Uterus (tissue), 4 donors: ENCODE data around the gene MSI2. TPM values are rescaled to one million over a fixed set of nuclear protein-coding genes. Genes with fewer than 3 reads are reported as not detected.

Experiments
- DNase-seq, 2 donors: peaks; one replicate each; pipeline ENCODE4 v3.0.0-alpha.2; 2019 to 2020
- H3K27ac ChIP-seq, 2 donors: fragments of 200-600 bp; sonication (generic); 1 replicate in 1 of 2; 2 replicates in 1 of 2; pipeline ENCODE4 v1.5.1; 2016 to 2018
- H3K27me3 ChIP-seq, 2 donors: fragments of 200-600 bp; sonication (generic); one replicate each; pipeline ENCODE4 v1.5.1; 2018 to 2019; ENCODE audit warnings: control low read depth in 1 of 2
- H3K36me3 ChIP-seq, 2 donors: fragments of 200-600 bp; sonication (generic); one replicate each; pipeline ENCODE4 v1.5.1; 2019; ENCODE audit warnings: control low read depth in 1 of 2
- H3K4me1 ChIP-seq, 2 donors: fragments of 200-600 bp; sonication (generic); one replicate each; pipeline ENCODE4 v1.5.1; 2018 to 2019; ENCODE audit warnings: control low read depth in 1 of 2
- H3K4me3 ChIP-seq, 2 donors: fragments of 200-600 bp; sonication (generic); 1 replicate in 1 of 2; 2 replicates in 1 of 2; pipeline ENCODE4 v1.5.1; 2018 to 2019; ENCODE audit warnings: mild to moderate bottlenecking in 1 of 2
- H3K9me3 ChIP-seq, 2 donors: fragments of 200-600 bp; sonication (generic); one replicate each; pipeline ENCODE4 v1.5.1; 2019; ENCODE audit warnings: control low read depth in 1 of 2
- POLR2A ChIP-seq, 2 donors: fragments of 450-650 bp; IDR thresholded peaks; one replicate each; pipeline ENCODE4 v1.6.1; 2016; ENCODE audit warnings: antibody characterized with exemption in 2 of 2, mild to moderate bottlenecking in 1 of 2, moderate library complexity in 1 of 2
- intact Hi-C: fragments of 100-400 bp; cut with DNase I; formaldehyde crosslinking; loops from one replicate; pipeline ENCODE4 v1.15.1; 2023; ENCODE audit warnings: low total_unique reads
- total RNA-seq, 4 donors: library from RNA; depleted of rRNA in 3 of 4; stranded (reverse); fragments of >200 nt in 3 of 4; gene quantifications; one replicate each; pipeline versions ENCODE4 v1.1.0 to v1.2.4, GENCODE V29; 2014 to 2023
- TF ChIP-seq, protein P1 (sequence below), 4 experiments: fragments of 200-600 bp in 2 of 4; fragments of 450-650 bp in 2 of 4; sonication (generic) in 2 of 4; IDR thresholded peaks; one replicate each; pipeline ENCODE4 v1.5.1; 2016 to 2019; ENCODE audit warnings: antibody characterized with exemption in 4 of 4, mild to moderate bottlenecking in 2 of 4, moderate library complexity in 1 of 4
- donor health status: DM: yes; HTN: yes; CAD: no.

MSI2 gene
- total RNA-seq, 4 donors from 2014 or later: 13.2 to 60.8 (median 44.5) TPM

GRCh38 chr17:57305144-57305728 lies 48.9 kb downstream of the MSI2 start:
- H3K27me3 ChIP-seq: no peaks in the 10 kb centered on the region
- H3K4me1 ChIP-seq: no peaks in the 10 kb centered on the region
- intact Hi-C loops: no loop called here
- DNase-seq: no peak
- no peak for TF ChIP-seq POLR2A (IDR thresholded peaks at IDR 0.05)
- TF ChIP-seq, protein P1, sequence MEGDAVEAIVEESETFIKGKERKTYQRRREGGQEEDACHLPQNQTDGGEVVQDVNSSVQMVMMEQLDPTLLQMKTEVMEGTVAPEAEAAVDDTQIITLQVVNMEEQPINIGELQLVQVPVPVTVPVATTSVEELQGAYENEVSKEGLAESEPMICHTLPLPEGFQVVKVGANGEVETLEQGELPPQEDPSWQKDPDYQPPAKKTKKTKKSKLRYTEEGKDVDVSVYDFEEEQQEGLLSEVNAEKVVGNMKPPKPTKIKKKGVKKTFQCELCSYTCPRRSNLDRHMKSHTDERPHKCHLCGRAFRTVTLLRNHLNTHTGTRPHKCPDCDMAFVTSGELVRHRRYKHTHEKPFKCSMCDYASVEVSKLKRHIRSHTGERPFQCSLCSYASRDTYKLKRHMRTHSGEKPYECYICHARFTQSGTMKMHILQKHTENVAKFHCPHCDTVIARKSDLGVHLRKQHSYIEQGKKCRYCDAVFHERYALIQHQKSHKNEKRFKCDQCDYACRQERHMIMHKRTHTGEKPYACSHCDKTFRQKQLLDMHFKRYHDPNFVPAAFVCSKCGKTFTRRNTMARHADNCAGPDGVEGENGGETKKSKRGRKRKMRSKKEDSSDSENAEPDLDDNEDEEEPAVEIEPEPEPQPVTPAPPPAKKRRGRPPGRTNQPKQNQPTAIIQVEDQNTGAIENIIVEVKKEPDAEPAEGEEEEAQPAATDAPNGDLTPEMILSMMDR (IDR thresholded peaks at IDR 0.05): no peak
- no peak overlapping the region for H3K27ac ChIP-seq
- H3K4me3 ChIP-seq: no peak overlapping the region
- H3K9me3 ChIP-seq: no peaks in the 10 kb centered on the region
- no peaks in the 10 kb centered on the region for H3K36me3 ChIP-seq

DNA sequence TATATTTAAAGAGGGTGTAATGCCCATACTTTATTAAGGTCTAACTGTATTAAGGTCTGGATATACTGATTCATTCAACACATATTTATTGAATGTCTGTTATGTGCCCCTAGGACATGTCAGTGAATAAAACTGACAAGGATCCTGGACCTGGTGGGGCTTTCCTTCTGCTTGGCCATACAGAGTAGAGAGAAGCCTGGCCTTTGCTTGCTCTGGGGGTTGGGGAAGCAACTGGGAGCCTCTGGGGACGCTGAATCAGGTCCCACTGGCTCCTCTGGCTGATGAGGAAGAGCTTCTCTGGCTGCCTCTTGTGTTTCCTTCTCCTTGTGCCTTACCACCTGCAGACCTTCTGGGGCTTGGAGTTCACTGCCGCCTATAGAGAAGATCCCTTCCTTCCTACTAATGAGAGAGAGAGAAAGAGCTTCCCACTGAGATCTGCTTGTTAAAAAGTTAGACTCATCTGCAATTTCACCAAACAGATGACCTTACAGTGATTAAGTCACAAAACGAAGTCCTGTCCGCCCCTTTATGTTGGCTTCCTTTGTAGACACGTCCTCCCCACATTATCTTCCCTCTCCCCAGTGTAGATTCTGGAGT lies 49.7 kb downstream of the MSI2 start:
- TF ChIP-seq, protein P1 (IDR thresholded peaks at IDR 0.05): no peak
- no peak for TF ChIP-seq POLR2A (IDR thresholded peaks at IDR 0.05)
- intact Hi-C loops: no loop called here
- Histone ChIP-seq H3K27ac (no peak overlapping the region), H3K27me3 (no peaks in the 10 kb centered on the region), H3K36me3 (no peaks in the 10 kb centered on the region), H3K9me3 (no peaks in the 10 kb centered on the region), H3K4me1 (no peaks in the 10 kb centered on the region), H3K4me3 (no peak overlapping the region)
- DNase-seq: no peak

DNA sequence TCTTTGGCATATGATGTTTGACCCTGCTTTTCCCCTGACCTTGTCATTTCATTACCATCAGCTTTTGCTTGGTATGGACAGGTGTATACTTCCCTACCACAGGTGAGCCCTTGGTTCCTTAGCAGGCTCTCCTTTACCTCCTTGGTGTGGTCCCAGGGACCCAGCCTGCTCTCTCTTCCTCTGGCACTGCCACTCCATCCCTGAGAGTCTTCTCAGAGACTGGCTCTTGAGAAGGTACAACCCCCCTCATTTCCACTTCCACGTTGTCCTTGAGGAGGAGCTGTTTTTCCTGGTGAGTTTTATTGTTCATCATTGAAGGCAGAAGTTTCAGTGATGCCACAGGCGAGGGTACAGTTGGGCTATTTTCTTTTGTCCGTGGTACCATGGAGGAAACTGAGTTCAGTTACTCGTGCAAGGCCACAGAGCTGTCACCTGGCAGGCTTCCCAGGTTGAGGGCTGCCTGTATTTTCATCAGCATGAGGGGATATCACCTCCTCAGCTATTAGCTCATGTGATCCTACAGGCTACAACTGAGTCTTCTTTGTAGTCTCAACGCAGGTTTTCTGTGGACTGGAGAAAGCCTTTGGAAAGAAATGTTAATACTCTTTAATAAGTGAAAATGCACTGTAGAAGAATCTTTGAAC lies 52.3 kb downstream of the MSI2 start:
- Histone ChIP-seq H3K27ac (no peak overlapping the region), H3K36me3 (no peaks in the 10 kb centered on the region), H3K4me1 (no peaks in the 10 kb centered on the region), H3K9me3 (no peaks in the 10 kb centered on the region), H3K4me3 (no peak overlapping the region), H3K27me3 (no peaks in the 10 kb centered on the region)
- DNase-seq: no peak
- intact Hi-C loops: no loop called here
- TF ChIP-seq, protein P1 (IDR thresholded peaks at IDR 0.05): no peak
- TF ChIP-seq POLR2A (IDR thresholded peaks at IDR 0.05): no peak

DNA sequence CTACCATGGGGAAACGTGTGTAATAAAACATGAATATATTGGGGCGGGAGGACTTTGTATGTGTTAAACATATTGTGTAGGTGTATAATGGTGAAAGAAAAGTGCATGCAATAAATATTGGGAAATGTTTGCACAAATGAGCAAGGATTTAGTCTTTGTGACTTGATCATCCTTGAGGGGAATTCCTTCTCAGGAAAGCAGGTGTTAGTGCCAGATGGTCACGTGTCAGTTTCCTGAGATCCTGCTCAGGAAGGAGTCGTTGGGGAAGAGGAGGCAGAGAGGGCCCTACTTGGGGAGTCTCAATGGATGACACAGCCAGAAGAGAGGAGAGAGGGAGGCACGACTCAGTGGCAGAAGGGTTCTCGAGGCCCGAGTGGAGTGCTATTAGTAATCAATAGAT lies 53.2 kb downstream of the MSI2 start:
- no peaks in the 10 kb centered on the region for H3K27me3 ChIP-seq
- TF ChIP-seq POLR2A (IDR thresholded peaks at IDR 0.05): no peak
- TF ChIP-seq, protein P1 (IDR thresholded peaks at IDR 0.05): no peak
- no peaks in the 10 kb centered on the region for H3K9me3 ChIP-seq
- DNase-seq: no peak
- H3K36me3 ChIP-seq: no peaks in the 10 kb centered on the region
- intact Hi-C loops: no loop called here
- no peaks in the 10 kb centered on the region for H3K4me1 ChIP-seq
- no peak overlapping the region for H3K27ac ChIP-seq
- H3K4me3 ChIP-seq: no peak overlapping the region
